Nephron (organoid): ENCODE data around the gene ZNF711.
"Not testable (repeated sequence)": the region's sequence is repeated elsewhere in the genome, so short reads cannot be mapped to it uniquely, and the experiment has no call there.

Experiments
- H3K27ac Mint-ChIP-seq, 3 experiments: 2 replicates each; pipeline ENCODE4 v1.8.0; 2020; ENCODE audit warnings: mixed read lengths in 3 of 3, mild to moderate bottlenecking in 2 of 3, moderate library complexity in 1 of 3
- H3K27me3 Mint-ChIP-seq: 2 replicates; pipeline ENCODE4 v1.8.0; 2021; ENCODE audit warnings: low read depth, mild to moderate bottlenecking, moderate library complexity, mixed read lengths
- H3K36me3 Mint-ChIP-seq: 2 replicates; pipeline ENCODE4 v1.8.0; 2020; ENCODE audit warnings: low read depth, mixed read lengths
- H3K4me1 Mint-ChIP-seq: 2 replicates; pipeline ENCODE4 v1.8.0; 2020; ENCODE audit warnings: mixed read lengths
- H3K4me3 Mint-ChIP-seq, 3 experiments: 2 replicates each; pipeline ENCODE4 v1.8.0; 2020; ENCODE audit warnings: mild to moderate bottlenecking in 3 of 3, mixed read lengths in 3 of 3, moderate library complexity in 2 of 3
- H3K9me3 Mint-ChIP-seq: 2 replicates; pipeline ENCODE4 v1.8.0; 2020; ENCODE audit warnings: mixed read lengths
- CTCF ChIP-seq, 3 experiments: fragments of 200-600 bp; sonication (generic); IDR thresholded peaks; one replicate each; pipeline ENCODE4 v1.5.0; 2021; ENCODE audit warnings: antibody characterized with exemption in 3 of 3; ENCODE audit not compliant: unreplicated experiment in 3 of 3

The ZNF711 gene

DNA sequence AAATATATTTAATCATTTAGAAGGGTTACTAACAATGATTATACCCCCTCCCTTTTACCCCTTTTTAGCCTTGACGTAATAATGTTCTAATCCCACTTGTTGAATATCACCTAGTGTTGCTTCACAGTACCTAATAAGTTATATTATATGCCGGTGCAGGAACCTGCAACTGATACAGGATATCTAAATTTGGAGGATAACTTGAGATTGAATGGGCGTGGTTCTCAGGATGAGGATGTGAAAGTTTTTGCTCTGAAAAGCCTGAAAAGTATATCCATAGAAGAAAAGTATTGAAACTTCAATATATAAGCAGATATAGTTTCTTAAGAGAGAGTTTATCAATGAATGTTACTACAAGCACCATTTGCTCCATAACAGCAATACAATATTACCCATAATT lies 59.8 kb downstream of the ZNF711 start:
- TF ChIP-seq CTCF (IDR thresholded peaks at IDR 0.05; ENCODE audit: unreplicated experiment in 3 of 3) = no peak
- Mint-ChIP-seq H3K9me3 (peaks cover 7% of the 10 kb centered on the region), H3K36me3 (no peaks in the 10 kb centered on the region), H3K4me3 (no peak overlapping the region), H3K4me1 (no peaks in the 10 kb centered on the region), H3K27me3 (no peaks in the 10 kb centered on the region), H3K27ac (no peak overlapping the region)

GRCh38 chrX:85309717-85310116 lies 65.9 kb downstream of the ZNF711 start:
- Mint-ChIP-seq H3K4me3 (no peak overlapping the region), H3K36me3 (no peaks in the 10 kb centered on the region), H3K27me3 (no peaks in the 10 kb centered on the region), H3K4me1 (no peaks in the 10 kb centered on the region), H3K9me3 (peaks cover 7% of the 10 kb centered on the region), H3K27ac (no peak overlapping the region)
- TF ChIP-seq CTCF (IDR thresholded peaks at IDR 0.05; ENCODE audit: unreplicated experiment in 3 of 3) = no peak

DNA sequence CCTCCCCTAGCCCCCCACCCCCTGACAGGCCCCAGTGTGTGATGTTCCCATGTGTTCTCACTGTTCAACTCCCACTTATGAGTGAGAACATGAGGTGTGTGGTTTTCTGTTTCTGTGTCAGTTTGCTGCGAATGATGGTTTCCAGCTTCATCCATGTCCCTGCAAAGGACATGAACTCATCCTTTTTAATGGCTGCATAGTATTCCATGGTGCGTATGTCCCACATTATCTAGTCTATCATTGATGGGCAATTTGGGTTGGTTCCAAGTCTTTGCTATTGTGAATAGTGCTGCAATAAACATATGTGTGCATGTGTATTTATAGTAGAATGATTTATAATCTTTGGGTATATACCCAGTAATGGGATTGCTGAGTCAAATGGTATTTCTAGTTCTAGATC lies 67.6 kb downstream of the ZNF711 start:
- not testable (repeated sequence) for H3K27me3 Mint-ChIP-seq, H3K4me3 Mint-ChIP-seq, H3K27ac Mint-ChIP-seq, H3K4me1 Mint-ChIP-seq, H3K9me3 Mint-ChIP-seq, H3K36me3 Mint-ChIP-seq
